Stimulated activated CD8-positive, alpha-beta memory T cell treated with anti-CD3 and anti-CD28 coated beads, Interleukin-15, amount 100 ng/mL, for 1 hour (primary cell): ENCODE results near the gene ZDHHC14.
"Not testable (repeated sequence)": the region's sequence is repeated elsewhere in the genome, so short reads cannot be mapped to it uniquely, and the experiment has no call there.

Experiments used
- DNase-seq: peaks from one replicate; pipeline ENCODE4 v3.0.0-alpha.2; 2020; ENCODE audit warnings: low read depth

Gene ZDHHC14

DNA sequence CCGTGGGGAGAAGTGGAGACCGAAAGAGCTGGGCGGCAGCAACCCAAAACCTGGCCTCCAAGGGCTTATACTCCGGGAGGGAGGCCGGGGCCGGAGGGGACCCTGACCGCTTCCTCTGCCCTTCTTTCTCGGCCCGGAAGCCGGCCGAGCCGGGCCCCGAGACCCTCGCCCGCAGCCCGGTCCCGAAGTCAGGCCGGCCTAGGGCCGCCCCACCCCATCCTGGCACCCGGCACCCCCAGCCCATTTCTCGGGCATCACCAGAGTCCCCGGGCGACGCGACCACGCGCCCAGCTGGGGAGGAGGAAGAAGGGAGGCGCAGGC is 572 bp upstream of the ZDHHC14 start:
- DNase-seq, result no peak

DNA sequence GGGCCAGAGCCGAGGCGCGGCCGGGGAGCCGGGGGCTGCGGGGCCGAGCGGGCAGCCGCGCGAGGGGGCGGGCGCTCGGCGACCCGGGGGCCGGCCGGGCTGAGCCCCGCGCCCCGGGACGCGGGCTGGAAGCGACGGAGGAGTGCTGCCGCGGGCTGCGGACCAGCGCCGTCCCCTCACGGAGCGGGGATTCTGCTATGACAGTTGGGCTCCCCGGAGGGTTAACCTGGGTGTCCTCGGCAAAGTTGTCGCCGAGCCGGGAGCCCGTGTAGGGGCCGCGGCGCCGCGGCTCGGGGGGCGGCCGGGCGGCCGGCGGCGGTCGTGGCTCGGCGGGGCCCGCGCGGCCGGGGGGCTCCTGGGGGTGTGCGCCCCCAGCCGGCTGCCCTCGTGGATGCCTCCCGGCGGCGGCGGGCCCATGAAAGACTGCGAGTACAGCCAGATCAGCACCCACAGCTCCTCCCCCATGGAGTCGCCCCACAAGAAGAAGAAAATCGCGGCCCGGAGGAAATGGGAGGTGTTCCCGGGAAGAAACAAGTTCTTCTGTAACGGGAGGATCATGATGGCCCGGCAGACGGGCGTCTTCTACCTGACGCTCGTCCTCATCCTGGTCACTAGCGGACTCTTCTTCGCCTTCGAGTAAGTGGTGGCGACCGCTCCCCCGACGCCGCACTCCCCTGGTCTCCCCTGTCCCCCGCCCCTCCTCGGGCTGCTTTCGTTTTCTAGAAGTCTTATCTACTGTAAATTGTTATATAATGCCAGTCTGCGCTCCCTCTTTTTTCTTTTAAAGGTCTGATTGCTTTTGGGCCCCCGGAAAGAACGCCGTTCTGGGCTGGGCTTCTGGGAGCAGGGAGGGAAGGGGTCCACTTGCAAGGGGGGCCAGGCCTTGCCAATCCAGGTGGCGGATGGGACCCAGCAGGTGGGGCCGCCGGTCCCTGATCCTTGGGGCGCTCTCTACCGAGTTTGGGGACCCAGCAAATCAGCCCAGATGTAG is 936 bp downstream of the ZDHHC14 start:
- DNase-seq, result peak; percentile 43

DNA sequence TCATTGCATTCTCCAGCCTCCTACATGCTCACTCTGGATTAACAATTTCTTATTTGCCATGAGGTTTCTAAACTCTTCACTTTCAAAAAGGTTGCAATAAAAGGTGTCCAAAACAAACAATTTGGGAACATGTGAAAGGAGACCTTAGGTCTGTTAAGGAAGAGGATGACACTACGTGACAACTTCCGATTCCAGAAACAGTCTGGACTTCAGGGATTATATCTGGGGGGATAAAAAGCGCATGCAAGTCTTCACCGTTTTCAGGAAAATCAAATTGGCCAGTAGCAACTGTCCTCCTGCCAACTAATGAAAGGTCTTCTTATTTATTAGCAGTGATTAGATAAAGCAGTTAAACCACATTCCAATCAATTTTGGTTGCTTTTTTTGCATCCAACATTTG is 1.8 kb downstream of the ZDHHC14 start:
- DNase-seq, result no peak

DNA sequence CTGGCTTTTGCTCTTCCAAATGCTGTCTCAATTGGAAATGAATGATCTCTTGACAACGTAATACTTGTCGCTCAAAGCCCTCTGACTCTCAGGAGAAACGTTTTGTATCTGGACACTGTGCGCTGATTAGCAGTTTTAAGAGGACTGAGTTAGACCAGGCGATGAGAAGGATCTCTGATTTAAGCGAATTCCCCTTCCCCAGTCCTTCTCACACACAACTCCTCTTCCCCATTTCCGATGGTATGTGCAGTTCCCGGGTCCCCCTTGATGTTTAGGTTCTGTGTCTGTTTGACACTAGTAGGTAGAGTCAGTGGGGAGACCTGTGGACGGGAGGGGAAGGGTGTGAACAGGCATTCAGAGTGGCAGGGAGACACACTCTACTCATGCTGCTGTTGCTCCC is 2.5 kb downstream of the ZDHHC14 start:
- DNase-seq, result no peak

DNA sequence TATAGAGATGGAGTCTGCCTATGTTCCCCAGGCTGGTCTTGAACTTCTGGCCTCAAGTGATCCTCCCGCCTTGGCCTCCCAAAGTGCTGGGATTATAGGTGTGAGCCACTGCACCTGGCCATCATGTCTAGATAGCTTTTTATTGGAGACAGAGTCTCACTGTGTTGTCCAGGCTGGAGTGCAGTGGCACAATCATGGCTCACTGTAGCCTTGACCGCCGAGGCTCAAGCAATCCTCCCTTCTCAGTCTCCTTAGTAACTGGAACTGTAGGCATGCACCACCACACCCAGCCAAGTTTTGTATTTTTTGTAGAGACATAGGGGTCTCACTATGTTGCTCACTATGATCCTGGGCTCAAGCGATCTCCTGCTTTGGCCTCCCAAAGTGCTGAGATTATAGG is 4.0 kb downstream of the ZDHHC14 start:
- not testable (repeated sequence) for DNase-seq

DNA sequence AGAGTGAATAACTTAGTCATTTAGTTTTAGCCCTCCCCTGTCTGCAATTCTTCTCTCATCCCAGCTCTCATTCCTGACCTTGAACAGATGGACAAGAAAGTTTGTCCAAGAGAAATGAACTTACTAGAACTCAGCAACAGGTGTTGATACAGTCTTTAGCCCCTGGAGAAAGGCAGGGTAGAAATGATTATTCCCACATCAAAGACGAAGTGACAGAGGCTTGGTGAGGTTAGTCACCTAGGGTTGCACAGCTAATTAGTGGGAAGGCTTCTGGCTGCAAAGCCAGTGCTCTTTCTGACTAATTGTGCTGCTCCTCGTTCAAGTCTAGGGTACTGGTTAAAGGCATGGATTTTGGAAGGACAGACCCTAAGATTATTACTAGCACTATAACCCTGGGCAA is 4.5 kb downstream of the ZDHHC14 start:
- no peak for DNase-seq

DNA sequence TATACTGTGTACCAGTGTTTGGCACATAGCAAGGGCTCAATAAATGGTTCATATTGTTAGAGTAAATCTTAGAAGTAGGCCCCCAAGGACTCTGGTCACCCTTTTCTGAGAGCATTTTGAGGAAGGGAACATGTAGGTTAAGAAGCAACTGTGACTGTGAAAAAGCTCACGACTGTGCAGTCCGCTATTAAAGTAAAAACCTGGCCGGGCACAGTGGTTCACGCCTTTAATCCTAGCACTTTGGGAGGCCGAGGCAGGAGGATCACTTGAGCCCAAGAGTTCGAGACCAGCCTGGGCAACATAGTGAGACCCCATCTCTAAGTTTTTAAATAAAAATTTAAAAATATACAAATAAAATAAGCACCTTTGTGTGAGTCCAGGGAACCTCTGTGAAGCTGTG is 5.0 kb downstream of the ZDHHC14 start:
- DNase-seq, result no peak

DNA sequence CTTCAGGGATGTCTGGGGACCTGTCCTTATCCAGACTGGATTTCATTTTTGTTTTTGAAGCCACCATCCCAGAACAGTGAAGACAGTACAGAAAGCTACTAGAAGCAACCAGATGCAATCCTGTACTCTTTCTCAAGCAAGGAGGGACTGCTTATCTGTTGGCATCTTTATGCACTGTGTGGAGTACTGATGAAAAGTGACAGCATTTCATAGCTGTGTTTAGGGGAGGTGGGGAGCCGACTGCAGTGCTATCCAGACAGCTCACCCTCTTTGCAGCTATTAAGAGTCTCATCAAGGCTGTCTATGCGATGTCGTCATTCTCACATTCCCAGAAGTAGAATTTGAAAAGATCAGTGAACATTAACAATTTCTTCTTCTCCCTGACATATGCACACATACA is 5.5 kb downstream of the ZDHHC14 start:
- DNase-seq, result no peak

DNA sequence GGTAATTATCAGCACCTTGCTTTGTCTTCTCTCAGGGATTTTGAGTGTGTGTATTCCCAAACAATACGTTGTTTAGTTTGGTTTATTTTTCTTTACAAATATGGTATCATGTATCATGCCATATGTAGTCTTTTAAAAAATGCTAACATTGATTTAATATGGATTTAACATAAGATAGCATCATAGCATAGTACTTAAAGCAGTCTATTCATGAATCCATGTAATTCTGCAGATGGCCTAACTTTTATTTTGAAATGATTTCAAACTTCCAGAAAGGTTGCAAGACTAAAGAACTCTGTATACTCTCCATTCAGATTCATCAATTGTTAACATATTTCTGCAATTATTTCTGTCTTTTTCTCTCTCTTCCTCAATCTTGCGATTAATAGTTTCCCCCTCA is 7.9 kb downstream of the ZDHHC14 start:
- no peak for DNase-seq

DNA sequence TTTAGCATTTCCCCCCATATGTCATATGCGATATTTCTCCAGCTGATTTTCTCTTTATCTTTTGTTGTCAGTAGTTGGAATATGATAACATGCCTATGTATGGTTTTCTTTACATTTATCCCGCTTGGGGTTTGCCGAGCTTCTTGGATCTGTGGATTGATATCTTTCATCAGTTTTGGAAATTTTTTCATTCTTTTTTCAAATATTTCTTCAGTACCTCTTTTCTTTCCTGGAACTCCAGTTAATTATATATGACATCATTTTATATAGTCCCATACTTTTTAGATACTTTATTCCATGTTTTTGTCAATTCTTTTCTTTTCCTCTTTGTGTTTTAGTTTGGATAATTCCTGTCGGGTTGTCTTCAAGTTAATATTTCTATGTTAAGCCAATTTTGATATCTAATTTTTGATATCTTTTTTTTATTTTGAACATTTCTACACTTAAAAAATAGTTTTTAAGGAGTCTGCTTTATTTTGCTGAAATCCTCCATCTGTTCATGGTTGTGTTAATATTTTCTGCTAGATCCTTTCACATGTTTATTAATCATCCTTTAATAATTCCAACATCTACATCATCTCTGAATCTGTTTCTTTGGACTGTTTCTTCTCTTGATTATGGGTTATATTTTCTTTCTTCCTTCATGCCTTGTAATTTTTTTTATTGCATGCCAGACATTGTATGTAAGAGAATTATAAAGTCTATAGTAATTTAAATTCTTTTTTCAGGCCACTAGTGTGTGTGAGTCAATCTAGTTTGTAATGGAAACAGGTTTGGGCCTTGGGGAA is 9.5 kb downstream of the ZDHHC14 start:
- DNase-seq, result no peak

DNA sequence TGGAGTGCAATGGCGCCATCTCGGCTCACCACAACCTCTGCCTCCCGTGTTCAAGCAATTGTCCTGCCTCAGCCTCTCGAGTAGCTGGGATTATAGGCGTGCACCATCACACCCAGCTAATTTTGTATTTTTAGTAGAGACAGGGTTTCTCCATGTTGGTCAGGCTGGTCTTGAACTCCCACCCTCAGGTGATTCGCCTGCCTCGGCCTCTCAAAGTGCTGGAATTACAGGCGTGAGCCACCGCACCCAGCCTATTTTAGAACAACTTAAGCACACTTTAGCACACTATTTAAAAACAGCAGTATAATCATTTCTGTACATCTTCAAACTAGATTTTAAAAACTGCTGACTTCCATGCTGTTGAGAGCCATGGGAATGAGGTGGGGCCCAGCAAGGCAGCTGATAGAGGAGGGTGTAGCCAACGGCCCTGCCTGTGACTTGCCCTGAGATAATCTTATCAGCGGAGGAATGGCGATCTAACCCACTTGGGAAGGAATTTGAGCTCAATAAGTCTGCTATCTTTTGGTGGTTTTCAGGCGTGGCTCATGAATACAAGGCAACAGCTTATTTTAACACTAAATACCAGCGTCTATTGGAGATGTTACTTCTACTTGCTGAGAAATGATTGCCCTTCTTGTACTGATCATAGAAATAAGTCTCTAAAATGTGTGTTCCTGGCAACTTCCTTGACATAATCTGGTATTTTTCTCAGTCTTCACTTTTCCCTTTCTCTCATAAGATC is 12.1 kb downstream of the ZDHHC14 start:
- no peak for DNase-seq

DNA sequence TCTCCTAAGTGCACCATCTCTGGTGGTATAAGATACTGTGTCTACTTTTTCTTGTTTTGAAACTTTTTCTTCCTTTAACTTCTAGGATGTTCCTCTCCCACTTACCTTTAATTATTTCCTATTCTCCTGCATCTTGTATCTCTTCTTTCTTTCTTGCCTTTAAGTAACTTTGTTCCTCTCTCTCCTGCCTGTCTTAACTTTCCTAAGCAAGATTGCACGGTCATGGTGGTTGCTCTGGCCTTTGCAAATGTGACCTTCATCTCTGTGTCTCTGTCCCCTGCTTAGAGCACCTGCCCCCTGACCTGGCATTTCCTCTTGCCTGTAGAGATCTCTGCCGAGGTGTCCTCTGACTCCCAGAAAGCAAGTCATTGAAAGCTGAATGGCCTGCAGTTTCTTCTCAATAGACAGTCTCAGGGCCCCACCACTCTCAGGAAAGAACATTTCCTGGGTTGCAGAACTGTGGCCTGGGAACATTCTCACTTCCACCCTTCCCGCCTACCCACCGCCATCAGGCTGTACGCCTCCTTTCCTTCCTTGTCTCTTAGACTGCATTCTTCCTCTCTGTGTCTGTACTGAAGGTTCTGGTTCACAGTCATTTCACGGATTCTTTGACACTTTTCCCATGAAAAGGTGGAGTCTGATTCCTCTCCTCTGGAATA is 12.8 kb downstream of the ZDHHC14 start:
- DNase-seq, result no peak

DNA sequence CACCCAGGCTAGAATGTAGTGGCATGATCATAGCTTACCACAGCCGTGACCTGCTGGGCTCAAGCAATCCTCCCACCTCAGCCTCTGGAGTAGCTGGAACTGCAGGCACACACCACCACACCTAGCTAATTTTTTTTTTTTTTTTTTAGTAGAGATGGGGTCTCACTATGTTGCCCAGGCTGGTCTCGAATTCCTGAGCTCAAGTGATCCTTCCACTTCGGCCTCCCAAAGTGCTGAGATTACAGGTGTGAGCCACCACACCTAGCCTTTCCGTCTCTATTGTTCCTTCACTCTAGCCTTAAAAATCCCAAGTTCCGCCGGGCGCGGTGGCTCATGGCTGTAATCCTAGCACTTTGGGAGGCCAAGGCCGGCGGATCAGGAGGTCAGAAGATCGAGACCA is 14.2 kb downstream of the ZDHHC14 start:
- DNase-seq, result not testable (repeated sequence)

DNA sequence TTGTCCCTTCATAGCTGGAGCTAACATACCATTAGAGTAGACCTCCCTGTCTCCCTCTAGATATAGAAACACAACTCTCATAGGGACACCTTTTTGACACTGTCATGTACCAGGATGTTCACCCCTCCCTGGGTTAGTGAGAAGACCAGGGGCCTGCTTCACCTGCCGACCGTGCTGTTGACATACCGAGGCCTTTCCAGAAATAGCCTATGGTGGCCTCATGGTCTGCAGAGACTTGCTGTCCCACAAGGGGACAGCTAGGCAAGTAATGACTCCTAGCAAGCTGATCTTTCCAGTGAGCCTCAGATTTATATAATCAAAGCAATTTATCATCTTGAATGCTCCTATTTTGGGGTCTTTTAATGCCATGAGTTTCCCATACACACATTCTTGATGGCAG is 15.0 kb downstream of the ZDHHC14 start:
- DNase-seq, result no peak

DNA sequence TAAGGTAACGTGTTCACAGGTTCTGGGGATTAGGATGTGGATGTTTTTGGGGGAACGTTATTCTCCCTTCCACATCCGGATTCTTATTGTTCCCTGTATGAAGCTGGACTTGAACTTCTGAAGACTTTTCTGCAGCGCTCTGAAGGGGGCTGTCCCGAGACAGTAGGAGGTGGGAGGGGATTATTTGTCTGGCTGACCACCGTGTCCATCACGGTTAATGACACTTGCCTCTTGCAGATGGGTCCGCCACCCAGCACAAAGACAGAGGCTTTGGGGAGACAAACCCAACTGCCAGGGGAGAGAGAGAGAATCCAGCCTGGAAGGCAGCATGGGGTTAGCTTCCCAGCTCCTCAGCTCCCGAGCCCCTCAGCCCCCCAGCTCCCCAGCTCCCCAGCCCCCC is 16.7 kb downstream of the ZDHHC14 start:
- DNase-seq, result no peak

DNA sequence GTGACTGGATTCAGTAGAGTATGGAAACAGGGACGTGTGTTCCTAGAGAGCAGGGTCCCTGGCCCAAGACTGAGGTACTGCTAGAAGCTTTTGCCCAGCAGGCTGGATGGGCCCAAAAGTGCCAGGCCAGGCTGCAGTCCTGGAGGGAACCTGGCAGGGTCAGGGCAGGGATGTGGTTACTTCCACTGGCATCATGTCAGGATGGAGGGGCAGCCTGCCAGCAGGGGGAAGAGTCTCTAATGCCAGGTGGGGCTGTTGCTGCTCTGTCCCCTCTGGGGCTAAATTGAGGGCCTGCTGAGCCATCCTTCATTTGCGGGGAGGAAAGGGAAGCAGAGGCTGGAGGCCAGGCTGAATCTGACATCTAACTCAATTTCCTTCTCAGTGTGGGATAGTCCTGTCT is 17.2 kb downstream of the ZDHHC14 start:
- DNase-seq, result no peak

DNA sequence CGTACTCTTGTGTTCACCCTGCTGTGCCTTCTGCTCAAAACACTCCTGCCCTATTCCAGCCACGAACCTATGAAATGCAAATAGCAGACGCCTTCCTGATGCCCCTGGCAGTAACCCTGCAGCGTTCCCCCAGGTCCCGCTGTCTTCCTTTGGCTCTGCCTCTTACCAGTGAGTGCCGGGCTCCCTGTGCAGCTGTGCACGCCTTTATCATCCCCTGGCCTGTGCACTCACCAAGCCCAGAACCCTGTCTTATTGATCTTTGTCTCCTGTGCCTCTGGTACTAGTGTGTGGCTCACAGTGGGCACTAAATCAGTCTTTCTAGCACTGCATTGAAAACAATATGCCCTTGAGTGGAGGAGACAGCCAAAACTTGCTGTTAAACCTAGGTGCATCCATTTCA is 19.7 kb downstream of the ZDHHC14 start:
- no peak for DNase-seq

DNA sequence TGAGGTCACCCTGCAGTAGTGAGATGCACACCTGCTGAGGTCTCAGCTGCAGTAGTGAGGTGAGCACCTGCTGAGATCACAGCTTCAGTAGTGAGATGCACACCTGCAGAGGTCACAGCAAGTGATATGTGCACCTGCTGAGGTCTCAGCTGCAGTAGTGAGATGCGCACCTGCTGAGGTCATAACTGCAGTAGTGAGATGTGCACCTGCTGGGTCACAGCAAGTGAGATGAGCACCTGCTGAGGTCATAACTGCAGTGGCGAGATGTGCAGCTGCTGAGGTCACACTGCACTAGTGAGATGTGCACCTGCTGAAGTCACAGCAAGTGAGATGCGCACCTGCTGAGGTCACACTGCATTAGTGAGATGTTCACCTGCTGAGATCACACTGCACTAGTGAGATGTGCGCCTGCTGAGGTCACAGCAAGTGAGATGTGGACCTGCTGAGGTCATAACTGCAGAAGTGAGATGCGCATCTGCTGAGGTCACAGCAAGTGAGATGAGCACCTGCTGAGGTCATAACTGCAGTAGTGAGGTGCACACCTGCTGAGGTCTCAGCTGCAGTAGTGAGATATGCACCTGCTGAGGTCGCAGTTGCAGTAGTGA is 20.8 kb downstream of the ZDHHC14 start:
- DNase-seq, result no peak

DNA sequence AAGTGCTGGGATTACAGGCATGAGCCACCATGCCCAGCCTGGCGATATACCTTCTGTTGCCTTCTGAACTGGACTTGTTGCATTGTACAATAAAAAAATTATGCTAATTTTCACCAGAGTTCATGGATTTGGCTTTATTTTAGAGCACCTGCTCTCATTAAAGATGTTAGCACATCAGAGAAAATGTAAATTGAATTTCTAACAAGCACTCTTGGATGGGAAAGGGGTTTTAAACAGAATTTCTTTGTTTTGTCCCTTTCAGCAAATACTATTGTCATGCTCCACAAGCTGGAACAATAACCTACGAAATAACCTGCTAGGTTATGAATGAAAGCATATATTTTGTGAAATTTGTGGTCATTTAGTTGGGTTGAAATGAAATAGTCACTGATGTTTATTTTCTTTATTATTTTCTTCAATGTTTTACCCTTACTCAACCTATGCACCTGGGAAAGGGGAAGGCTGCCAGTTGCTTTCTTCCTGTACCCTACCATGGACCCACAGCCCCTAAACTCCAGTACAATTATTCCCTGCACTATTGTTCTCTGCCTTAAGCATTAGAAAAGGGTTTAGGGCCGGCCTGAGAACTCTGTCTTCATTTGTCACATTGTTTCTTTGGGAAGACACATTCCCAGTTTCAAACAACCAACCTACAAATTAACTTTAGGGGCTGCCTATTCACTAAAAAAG is 22.2 kb downstream of the ZDHHC14 start:
- no peak for DNase-seq

DNA sequence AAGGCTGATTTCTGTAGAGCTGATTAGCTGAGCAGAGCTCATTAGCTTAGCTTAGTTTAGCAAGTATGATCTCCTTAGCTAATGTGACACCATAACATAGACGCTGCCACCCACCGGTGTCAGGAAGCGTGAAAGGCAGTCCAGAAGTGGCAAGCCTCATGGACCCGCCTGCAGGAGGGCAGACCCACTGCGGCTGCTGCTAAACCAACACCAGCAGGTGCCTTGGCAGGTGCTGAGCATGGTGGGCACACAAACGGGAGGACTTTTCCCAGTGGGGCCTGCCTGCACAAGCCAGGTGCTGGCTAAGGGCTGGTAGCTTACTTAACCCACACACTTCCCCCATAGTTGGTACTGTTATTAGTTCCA is 22.7 kb downstream of the ZDHHC14 start:
- no peak for DNase-seq

DNA sequence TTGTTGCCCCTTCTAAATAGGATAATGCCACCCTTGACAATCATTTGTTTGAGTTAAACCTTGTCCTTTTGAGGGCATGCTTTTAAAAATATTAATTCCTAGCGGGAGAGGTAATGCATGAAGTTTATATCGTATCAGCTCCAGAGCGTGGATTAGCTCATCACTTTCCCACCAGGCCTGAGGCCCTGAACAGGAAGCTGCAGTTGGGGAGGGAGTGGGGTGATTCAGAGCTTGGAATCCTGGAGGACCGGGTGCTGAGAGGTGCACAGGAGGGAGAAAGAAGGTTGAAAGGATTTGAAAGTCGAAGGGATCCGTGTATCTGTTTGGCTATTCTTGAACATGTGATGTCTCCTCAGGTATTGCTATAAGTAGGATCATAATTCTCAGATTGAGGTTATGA is 25.0 kb downstream of the ZDHHC14 start:
- DNase-seq, result no peak
